HCT116 (cell line): ENCODE data around the gene TLR7.

Experiments
- ELF1 ChIP-seq: IDR thresholded peaks from 2 replicates; pipeline ENCODE4 v1.6.1; 2012; ENCODE audit warnings: low read depth, borderline replicate concordance
- FOSL1 ChIP-seq: IDR thresholded peaks from 2 replicates; pipeline ENCODE4 v1.6.1; 2012; ENCODE audit warnings: low read depth
- POLR2A ChIP-seq: IDR thresholded peaks from 2 replicates; pipeline ENCODE4 v1.7.0; 2011; ENCODE audit warnings: borderline replicate concordance; ENCODE audit not compliant: insufficient read depth, insufficient read length; ENCODE audit errors: extremely low read depth
- POLR2AphosphoS5 ChIP-seq: IDR thresholded peaks from 2 replicates; pipeline ENCODE4 v1.6.1; 2011; ENCODE audit warnings: mild to moderate bottlenecking, low read depth, low read length, moderate library complexity

GRCh38 chrX:12844319-12844718, 22.6 kb upstream of the TLR7 start:
- no peak for TF ChIP-seq FOSL1
- no peak for TF ChIP-seq POLR2AphosphoS5
- TF ChIP-seq POLR2A = no peak
- no peak for TF ChIP-seq ELF1
